K562 treated with DMSO at 1 percent for 24 hours (cell line): ENCODE measurements around the gene TCP11X1. TPM values are rescaled to one million over a fixed set of nuclear protein-coding genes. Genes with fewer than 3 reads are reported as not detected.

Experiments
- total RNA-seq: library from RNA; unstranded; fragments of 300-600 nt; gene quantifications from 2 replicates; pipeline ENCODE4 v1.2.3, GENCODE V29; 2022; ENCODE audit warnings: low read depth; ENCODE audit not compliant: insufficient read depth

The TCP11X1 gene
- total RNA-seq: not detected in 2 replicates

DNA sequence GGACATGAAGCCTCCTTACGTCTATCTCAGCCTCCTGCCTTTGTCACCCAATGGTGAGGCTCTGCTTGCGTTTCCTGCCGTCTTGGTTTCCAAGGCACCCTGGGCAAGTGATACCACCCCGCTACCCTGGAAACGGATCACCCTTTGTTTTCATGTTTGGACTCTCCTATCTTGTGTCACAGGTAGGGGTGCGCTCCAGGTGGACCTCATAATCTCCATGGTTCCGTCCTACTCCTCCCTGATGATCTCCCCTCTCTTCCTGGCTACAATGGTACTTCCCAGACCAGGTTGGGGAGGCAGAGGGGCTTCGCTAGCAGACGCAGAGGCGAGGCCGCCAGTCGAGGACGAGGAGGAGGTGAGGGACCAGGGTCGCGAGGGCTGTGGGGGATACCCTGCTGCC is at the start of gene TCP11X1:
Gene TCP11X1, plus strand, starts transcription at position 316 of the 400 bp plus-strand sequence.

DNA sequence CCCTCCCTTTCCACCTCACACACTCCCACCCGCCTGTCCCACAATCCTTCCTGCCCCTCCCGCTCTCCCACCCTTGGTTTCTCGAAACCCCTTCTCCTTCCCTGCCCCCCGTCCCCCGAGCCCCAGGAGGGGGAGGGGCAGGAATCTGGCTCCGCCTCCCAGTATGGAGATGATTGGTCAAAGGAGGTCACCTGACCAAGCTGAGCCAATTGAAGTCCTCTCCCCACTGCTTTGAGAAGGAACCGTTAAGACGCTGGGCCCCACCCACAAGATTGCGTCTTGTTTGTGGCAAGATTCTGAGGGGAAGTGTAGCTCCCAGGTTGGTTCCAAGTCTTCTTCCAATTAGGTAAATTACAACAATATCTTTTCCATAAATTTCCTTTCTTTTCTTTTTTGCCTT is 31.8 kb downstream of the TCP11X1 start, which contains the start of gene NXF2:
Gene NXF2, plus strand, starts transcription at position 275 of the 400 bp plus-strand sequence. CDS start 59,912 bp downstream, outside the sequence.

Other genes starting within 250 kb of the TCP11X1 start
- not detected in 2 replicates for gene TCEAL2, start 89.6 kb upstream of the TCP11X1 start, total RNA-seq
- not detected in 2 replicates for gene TCEAL6, start 72.8 kb upstream of the TCP11X1 start, total RNA-seq
- 5.7 and 6.2 TPM in 2 replicates for gene BEX5, start 59.3 kb upstream of the TCP11X1 start, total RNA-seq
- 7.6 and 14.1 TPM in 2 replicates for gene NXF2, start 31.9 kb downstream of the TCP11X1 start, total RNA-seq
- 14.3 and 23.3 TPM in 2 replicates for gene NXF2B, start 224.7 kb downstream of the TCP11X1 start, total RNA-seq